ENCODE measurements around the gene CPT1C.

Gene CPT1C

GRCh38 chr19:49672131-49672919, 18.6 kb upstream of the CPT1C start:
- Mint-ChIP-seq H3K27ac (peak overlapping the region in 1 of 2 donors; percentile 16), H3K4me3 (peak overlapping the region in 1 of 2 donors; percentile 1), H3K27me3 (no peaks in the 10 kb centered on the region), H3K9me3 (no peaks in the 10 kb centered on the region), H3K4me1 (peaks cover 21% of the 10 kb centered on the region)
- ATAC-seq (peak; percentile 18), DNase-seq (peak; percentile 77 to 79)

GRCh38 chr19:49676136-49676783, 14.7 kb upstream of the CPT1C start:
- peak overlapping the region; percentile 100 for H3K27ac Mint-ChIP-seq
- no peak for DNase-seq
- H3K4me1 Mint-ChIP-seq = peaks cover 54% of the 10 kb centered on the region

GRCh38 chr19:49676784-49677230, 14.1 kb upstream of the CPT1C start:
- H3K4me1 Mint-ChIP-seq = peaks cover 54% of the 10 kb centered on the region
- peak; percentile 99 to 100 for DNase-seq
- no peaks in the 10 kb centered on the region for H3K27me3 Mint-ChIP-seq
- ATAC-seq = peak; percentile 82
- H3K4me3 Mint-ChIP-seq = peak overlapping the region; percentile 87 to 90
- peak overlapping the region; percentile 100 for H3K27ac Mint-ChIP-seq
- H3K9me3 Mint-ChIP-seq = no peaks in the 10 kb centered on the region

More at GRCh38 chr19:49676136-49676783, 14.7 kb upstream of the CPT1C start:
- peak overlapping the region; percentile 87 to 90 for H3K4me3 Mint-ChIP-seq
- H3K9me3 Mint-ChIP-seq = no peaks in the 10 kb centered on the region
- ATAC-seq = no peak
- no peaks in the 10 kb centered on the region for H3K27me3 Mint-ChIP-seq

- ATAC-seq = peak; percentile 25
- H3K27ac Mint-ChIP-seq = peak within 1 kb of the TSS; percentile 100
- H3K27me3 Mint-ChIP-seq = no peaks in the 10 kb centered on the region
- no peaks in the 10 kb centered on the region for H3K9me3 Mint-ChIP-seq
- peak within 1 kb of the TSS; percentile 90 to 99 for H3K4me3 Mint-ChIP-seq
- peak in 1 of 2 donors; percentile 72 for DNase-seq
- H3K4me1 Mint-ChIP-seq = peaks cover 54% of the 10 kb centered on the region
Measured at GRCh38 chr19:49677231-49677900, 13.6 kb upstream of the CPT1C start, which contains the start of gene PRMT1. Gene PRMT1 (plus strand): TSS chr19:49677271. CDS start chr19:49677281, 10 bp downstream.

- peak; percentile 90 for DNase-seq
- Mint-ChIP-seq H3K4me3 (peak overlapping the region; percentile 85 to 99), H3K4me1 (peaks cover 54% of the 10 kb centered on the region), H3K27ac (peak overlapping the region; percentile 84 to 99), H3K9me3 (no peaks in the 10 kb centered on the region), H3K27me3 (no peaks in the 10 kb centered on the region)
- peak; percentile 48 for ATAC-seq
Measured at GRCh38 chr19:49677901-49678674, 12.8 kb upstream of the CPT1C start.

GRCh38 chr19:49678985-49679770, 11.7 kb upstream of the CPT1C start:
- Mint-ChIP-seq H3K9me3 (no peaks in the 10 kb centered on the region), H3K4me3 (peak overlapping the region; percentile 85 to 99), H3K27me3 (no peaks in the 10 kb centered on the region), H3K27ac (peak overlapping the region in 1 of 2 donors; percentile 42), H3K4me1 (peaks cover 61% of the 10 kb centered on the region)
- no peak for ATAC-seq
- DNase-seq = no peak

GRCh38 chr19:49679771-49680413, 11.0 kb upstream of the CPT1C start:
- no peak for ATAC-seq
- peak overlapping the region in 1 of 2 donors; percentile 59 for H3K27ac Mint-ChIP-seq
- H3K4me3 Mint-ChIP-seq = peak overlapping the region; percentile 76 to 78
- peaks cover 62% of the 10 kb centered on the region for H3K4me1 Mint-ChIP-seq
- no peak for DNase-seq
- H3K27me3 Mint-ChIP-seq = no peaks in the 10 kb centered on the region
- H3K9me3 Mint-ChIP-seq = no peaks in the 10 kb centered on the region

GRCh38 chr19:49680421-49681351, 10.2 kb upstream of the CPT1C start:
- H3K27me3 Mint-ChIP-seq = no peaks in the 10 kb centered on the region
- peak overlapping the region; percentile 76 to 78 for H3K4me3 Mint-ChIP-seq
- peak overlapping the region in 1 of 2 donors; percentile 59 for H3K27ac Mint-ChIP-seq
- peaks cover 69% of the 10 kb centered on the region for H3K4me1 Mint-ChIP-seq
- no peaks in the 10 kb centered on the region for H3K9me3 Mint-ChIP-seq
- ATAC-seq = peak; percentile 16
- DNase-seq = peak; percentile 94 to 96

- Mint-ChIP-seq H3K27ac (peak overlapping the region in 1 of 2 donors; percentile 63), H3K4me3 (no peak overlapping the region), H3K9me3 (no peaks in the 10 kb centered on the region), H3K27me3 (no peaks in the 10 kb centered on the region), H3K4me1 (peaks cover 64% of the 10 kb centered on the region)
- DNase-seq (no peak), ATAC-seq (no peak)
Measured at GRCh38 chr19:49681830-49682229, 9.1 kb upstream of the CPT1C start.

- ATAC-seq = no peak
Measured at GRCh38 chr19:49682274-49682673, 8.6 kb upstream of the CPT1C start.

GRCh38 chr19:49683814-49684250, 7.1 kb upstream of the CPT1C start:
- no peak for ATAC-seq
- no peak for DNase-seq
- Mint-ChIP-seq H3K4me1 (peaks cover 71% of the 10 kb centered on the region), H3K27ac (peak overlapping the region in 1 of 2 donors; percentile 27), H3K27me3 (no peaks in the 10 kb centered on the region), H3K4me3 (no peak overlapping the region), H3K9me3 (no peaks in the 10 kb centered on the region)

More at GRCh38 chr19:49682274-49682673, 8.6 kb upstream of the CPT1C start:
- H3K27ac Mint-ChIP-seq = peak overlapping the region in 1 of 2 donors; percentile 63
- DNase-seq = no peak
- peaks cover 68% of the 10 kb centered on the region for H3K4me1 Mint-ChIP-seq
- H3K4me3 Mint-ChIP-seq = no peak overlapping the region
- H3K27me3 Mint-ChIP-seq = no peaks in the 10 kb centered on the region
- no peaks in the 10 kb centered on the region for H3K9me3 Mint-ChIP-seq

- Mint-ChIP-seq H3K9me3 (no peaks in the 10 kb centered on the region), H3K27ac (peak overlapping the region in 1 of 2 donors; percentile 27), H3K4me1 (peaks cover 71% of the 10 kb centered on the region), H3K27me3 (no peaks in the 10 kb centered on the region), H3K4me3 (no peak overlapping the region)
- ATAC-seq (no peak), DNase-seq (no peak)
Measured at GRCh38 chr19:49684251-49684982, 6.5 kb upstream of the CPT1C start.

Data from stimulated activated naive CD8-positive, alpha-beta T cell treated with anti-CD3 and anti-CD28 coated beads, Interleukin-15, amount 100 ng/mL, for 72 hours (primary cell).